Epidermal melanocyte (primary cell): ENCODE measurements around the gene PGM5.

Source experiments
- DNase-seq: peaks from one replicate; pipeline ENCODE4 v3.0.0; 2011; ENCODE audit warnings: low spot score; ENCODE audit not compliant: insufficient read length

The PGM5 gene

DNA sequence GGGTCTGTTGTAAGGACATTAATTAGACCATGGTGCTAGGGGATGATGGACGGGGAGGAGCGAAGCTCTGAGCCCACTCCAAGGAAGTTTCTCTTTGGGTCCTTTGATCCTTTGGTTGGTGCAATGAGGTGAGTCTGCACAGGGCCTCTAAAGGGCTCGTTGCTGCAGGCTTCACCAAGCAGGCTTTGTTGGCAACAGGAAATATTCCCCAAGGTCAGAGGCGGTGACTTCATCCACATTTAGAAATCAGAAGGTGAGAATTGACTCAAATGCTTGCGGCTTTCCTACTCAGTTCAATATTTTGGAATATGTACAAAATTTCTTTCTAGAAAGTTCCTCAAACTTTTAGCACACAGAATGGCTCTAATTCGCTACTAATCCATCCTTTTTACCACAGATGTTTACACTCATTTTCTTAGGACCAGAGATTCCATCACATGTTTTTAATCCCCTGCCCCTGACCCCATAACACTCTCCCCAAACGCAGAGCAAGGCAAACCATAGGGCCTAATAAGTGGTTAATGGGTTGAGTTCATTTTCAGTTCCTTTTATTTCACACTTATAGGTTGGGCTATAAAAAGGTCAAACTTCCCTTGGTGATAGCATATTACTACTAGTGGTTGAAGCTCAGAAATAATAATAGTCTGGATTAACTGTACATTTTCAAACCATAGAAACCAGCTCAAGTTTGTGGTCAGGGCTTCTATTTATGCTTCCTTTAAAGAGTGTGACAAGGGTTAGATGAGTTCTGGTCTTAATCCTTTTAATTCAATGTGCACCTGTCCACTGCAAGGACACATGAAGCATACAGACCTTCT lies 221.6 kb downstream of the PGM5 start:
- DNase-seq = no peak
